Hematopoietic multipotent progenitor cell treated with erythropoietin and hydrocortisone succinate and interleukin-3 and kit ligand, for 4 days (in vitro differentiated cells): ENCODE data around the gene ZNF419.
"Not testable (repeated sequence)": the region's sequence is repeated elsewhere in the genome, so short reads cannot be mapped to it uniquely, and the experiment has no call there.

Source experiments
- DNase-seq: peaks from one replicate; pipeline ENCODE4 v3.0.0-alpha.2; 2015

ZNF419 gene

GRCh38 chr19:57487477-57488298 is at the start of gene ZNF419:
TSS of gene ZNF419 (plus strand) at chr19:57487750. CDS start at chr19:57487951, 201 bp downstream.
- peak; percentile 95 for DNase-seq

DNA sequence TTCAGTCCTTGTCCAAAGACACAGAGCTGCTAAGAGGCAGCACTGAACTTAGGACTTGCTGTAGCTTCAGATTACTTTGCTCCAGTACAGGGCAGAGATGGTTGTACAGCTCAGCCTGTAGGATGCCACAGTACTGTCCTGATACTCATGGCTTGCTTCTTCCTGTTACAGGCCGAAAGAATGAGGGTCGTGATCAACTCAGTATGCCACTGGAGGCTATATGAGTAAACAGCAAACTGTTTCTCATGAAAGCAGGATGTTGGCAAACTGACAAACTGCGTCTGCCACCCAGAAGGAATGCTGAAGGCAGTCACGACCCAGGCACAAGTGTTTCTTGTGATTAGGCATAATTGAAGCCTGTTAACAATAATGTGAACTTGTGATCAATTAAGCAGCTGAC is 49.6 kb upstream of the ZNF419 start:
- no peak for DNase-seq

- DNase-seq, result no peak
Observed at GRCh38 chr19:57438925-57439324, 48.6 kb upstream of the ZNF419 start.

- DNase-seq, result no peak
Observed at GRCh38 chr19:57441979-57442752, 45.4 kb upstream of the ZNF419 start.

DNA sequence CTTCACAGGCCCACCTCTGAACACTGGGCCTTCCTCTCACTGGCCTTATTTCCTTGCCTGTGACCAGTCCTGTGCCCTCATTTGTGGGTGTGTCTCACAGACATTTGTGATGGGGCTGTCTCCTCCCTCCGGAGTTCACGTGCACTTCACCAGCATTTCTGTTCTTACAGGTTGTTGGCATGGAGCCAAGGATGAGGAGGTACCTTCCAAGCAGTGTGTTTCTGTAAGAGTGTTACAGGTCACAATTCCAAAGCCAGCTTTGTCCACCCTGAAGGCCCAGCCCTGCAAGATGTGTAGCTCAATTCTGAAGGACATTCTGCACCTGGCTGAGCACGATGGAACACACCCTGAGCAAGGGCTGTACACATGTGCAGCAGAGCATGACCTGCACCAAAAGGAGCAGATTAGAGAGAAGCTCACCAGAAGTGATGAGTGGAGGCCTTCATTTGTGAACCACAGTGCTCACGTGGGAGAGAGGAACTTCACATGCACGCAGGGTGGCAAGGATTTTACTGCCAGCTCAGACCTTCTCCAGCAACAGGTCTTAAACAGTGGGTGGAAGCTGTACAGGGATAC is 44.3 kb upstream of the ZNF419 start:
- DNase-seq, result peak; percentile 7

GRCh38 chr19:57452307-57452706 is 35.2 kb upstream of the ZNF419 start:
- no peak for DNase-seq

- DNase-seq, result peak; percentile 77
Observed at GRCh38 chr19:57465680-57466381, 21.7 kb upstream of the ZNF419 start.

GRCh38 chr19:57466489-57466888 is 21.1 kb upstream of the ZNF419 start:
- DNase-seq, result no peak

GRCh38 chr19:57473646-57474045 is 13.9 kb upstream of the ZNF419 start:
- peak; percentile 15 for DNase-seq

- peak; percentile 98 for DNase-seq
Observed at GRCh38 chr19:57477191-57478008, 10.2 kb upstream of the ZNF419 start, which contains the start of gene ZNF772. TSS of gene ZNF772 (minus strand) at chr19:57477566. CDS start at chr19:57477309, 257 bp downstream.

- DNase-seq, result not testable (repeated sequence)
Observed at GRCh38 chr19:57488299-57488644, 722 bp downstream of the ZNF419 start.

DNA sequence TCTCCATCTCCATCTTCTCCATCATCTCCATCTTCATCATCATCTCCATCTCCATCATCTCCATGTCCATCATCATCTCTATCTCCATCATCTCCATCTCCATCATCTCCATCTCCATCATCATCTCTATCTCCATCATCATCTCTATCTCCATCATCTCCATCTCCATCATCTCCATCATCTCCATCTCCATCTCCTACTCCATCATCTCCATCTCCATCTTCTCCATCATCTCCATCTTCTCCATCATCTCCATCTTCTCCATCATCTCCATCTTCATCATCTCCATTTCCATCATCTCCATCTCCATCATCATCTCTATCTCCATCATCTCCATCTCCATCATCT is 11.8 kb downstream of the ZNF419 start:
- DNase-seq, result not testable (repeated sequence)

GRCh38 chr19:57499680-57500395 is 12.3 kb downstream of the ZNF419 start, which contains the start of gene ZNF773:
TSS of gene ZNF773 (plus strand) at chr19:57499938. CDS start at chr19:57500081, 143 bp downstream.
- peak; percentile 99 for DNase-seq

DNA sequence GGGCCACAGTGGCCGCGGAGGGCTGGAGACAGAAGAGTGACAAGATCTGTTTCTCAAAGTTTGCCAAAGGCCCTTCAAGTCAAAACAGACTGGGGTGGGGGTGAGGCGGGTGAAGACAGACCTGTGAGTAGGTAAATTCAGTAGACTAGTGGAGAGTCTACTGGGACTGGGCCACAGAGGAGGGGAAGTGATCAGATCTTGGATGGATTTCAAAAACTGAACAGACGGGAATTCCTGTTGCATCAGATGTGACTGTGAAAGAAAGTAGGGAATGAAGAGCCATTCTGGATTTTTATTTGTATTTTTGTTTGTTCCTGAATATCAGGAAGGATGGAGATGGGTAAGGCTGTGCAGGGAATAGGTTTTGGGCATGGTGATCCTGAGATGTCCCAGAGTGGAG is 12.8 kb downstream of the ZNF419 start:
- peak; percentile 3 for DNase-seq

DNA sequence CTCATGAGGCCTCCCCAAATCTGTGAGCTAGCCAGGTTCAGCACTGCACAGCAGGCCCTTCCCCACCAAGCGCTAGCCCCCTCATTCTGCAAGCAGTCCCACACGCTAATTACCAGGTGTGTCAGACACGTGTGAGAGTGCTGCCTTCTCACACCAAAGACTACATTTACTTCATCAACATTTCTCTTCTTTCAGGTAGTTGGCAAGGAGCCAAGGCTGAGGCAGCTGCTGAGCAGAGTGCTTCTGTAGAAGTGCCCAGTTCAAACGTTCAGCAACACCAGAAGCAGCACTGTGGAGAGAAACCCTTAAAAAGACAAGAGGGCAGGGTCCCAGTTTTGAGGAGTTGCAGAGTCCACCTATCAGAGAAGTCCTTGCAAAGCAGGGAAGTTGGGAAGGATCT is 18.6 kb downstream of the ZNF419 start:
- DNase-seq, result no peak

DNA sequence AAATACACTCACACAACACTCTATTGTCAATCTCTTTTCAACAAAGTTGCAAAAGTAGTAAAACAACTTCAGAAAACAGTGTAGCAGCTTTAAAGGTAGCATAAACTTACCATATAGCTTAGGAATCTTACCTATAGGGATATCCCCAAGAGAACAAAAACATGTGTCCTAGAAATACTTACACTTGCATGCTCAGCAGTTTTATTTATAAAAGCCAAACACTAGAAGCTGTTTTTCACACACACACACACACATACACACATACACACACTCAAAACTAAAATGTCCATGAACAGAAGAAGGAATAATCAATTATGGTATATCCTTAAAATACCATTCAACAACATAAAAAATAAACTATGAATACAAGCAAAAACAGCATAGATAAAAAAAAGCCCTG is 23.9 kb downstream of the ZNF419 start:
- no peak for DNase-seq

DNA sequence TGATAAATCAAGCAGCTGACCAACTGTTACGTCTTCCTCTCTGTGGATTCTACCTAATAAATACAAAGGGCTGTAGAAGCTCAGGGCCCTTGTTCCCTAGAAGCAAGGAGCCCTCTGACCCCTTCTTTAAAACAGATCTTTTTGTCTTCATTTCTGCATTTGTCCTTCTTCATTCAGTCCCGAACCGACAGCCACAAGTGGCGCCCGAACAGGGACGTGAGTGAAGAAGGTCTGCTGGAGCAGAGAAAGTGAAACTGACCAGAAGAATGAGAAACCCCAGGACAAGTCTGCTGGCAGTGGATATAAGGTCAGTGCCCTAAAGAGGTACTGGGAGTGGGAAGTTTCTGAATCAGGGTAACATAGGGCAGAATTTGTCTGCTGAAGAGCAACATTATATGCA is 25.3 kb downstream of the ZNF419 start:
- DNase-seq, result peak; percentile 31

DNA sequence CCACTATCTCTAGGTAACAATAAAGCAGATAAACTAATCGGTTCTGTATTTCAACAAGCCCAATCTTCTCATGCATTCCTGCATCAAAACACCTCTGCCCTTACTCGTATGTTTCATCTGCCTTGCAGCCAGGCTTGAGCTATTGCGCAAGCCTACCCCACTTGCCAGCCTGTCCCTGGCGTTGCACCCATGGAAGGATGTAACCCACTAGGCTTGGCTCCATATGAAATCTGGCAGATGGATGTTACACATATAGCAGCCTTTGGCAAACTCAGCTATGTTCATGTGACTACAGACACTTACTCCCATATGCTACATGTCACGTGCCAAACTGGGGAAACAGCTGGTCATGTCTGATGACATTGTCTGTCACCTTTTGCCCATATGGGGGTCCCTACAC is 27.7 kb downstream of the ZNF419 start:
- no peak for DNase-seq

GRCh38 chr19:57518021-57518420 is 30.5 kb downstream of the ZNF419 start:
- not testable (repeated sequence) for DNase-seq

DNA sequence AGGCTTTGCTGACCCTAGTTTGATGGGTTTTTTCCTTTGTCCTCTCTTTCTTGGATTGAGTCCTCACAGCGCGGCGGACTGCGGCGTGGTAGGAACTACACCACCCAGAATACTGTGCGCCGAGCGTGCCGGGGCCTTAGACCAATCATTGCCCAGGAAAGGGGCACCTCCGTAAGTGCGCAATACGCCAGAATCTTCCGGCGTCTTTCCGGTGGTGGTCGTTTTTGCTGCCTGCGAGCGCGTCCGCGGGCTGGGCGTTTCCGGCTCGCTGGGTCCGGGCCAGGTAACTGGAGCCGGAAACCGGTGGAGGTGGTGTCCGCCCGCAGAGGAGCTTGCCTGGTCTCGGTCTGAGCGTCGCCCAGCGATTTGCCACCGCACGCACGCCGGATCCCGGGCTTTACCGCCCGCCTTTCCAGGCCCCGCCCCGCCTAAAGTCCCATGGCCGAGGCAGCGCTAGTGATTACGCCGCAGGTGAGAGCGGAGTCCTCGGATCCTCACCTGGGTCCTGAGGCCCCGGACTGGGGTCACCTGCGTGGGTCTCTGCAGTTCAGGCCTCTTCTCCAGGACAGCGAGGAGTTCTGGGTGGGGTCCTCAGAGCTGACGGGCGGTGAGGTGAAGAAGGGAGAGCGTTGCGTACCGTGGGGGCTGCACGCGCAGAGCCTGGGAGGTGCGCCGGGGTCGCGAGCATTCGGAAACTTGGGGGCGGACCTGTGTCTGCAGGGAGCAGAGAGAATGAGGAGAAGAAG is 39.8 kb downstream of the ZNF419 start, which contains the start of gene ZNF549:
Gene ZNF549, plus strand, starts transcription at position 221 of the 746 bp plus-strand sequence. Its CDS starts 218 bp downstream, at position 439.
- peak; percentile 97 for DNase-seq
